HL-60/S4 (cell line): ENCODE results near the gene MLIP.
"Not testable (repeated sequence)": the region's sequence is repeated elsewhere in the genome, so short reads cannot be mapped to it uniquely, and the experiment has no call there.

Experiments
- in situ Hi-C: fragments of 300-500 bp; cut with MboI; formaldehyde crosslinking; loops from 2 replicates; pipeline ENCODE4 v1.14.3; 2022; ENCODE audit warnings: low sequenced_read_pairs

Gene MLIP

DNA sequence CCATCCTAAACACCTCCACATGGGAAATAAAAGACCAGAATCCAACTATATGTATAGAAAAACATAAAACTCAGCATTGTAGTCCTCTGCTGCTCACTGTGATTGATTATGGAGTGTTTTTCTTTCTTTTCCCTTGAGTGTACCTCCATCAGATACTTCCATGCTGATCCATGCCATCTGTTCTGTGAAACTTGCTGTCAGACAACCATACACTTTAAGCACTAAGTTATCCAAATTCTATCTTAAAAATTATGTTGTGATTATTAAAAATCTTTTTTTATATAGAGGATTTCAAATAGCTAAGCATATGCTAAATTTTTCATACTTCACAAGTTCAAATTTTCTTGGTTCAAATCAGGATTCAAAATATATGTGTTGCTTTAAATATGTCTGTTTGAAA is 105.1 kb downstream of the MLIP start:
- in situ Hi-C loops: no loop called here

DNA sequence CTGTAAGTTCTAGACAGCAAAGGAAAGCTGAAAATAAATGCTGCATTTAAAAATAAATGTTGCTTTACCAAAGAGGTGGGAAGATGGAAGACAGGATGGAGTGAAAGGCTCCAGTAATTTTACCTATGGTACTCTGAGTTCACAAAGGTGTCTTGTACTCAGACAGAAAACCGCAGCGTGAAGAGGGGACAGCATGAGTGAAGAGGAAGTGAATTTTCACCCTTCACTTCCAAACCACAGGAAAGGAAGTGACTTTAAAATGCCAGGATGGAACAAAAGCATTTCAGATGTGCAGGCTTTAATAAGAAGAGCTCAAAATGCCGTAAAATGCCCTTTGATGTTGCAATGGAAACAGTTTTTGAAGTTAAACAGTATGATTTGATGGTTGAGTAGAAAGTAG is 105.8 kb downstream of the MLIP start:
- in situ Hi-C loops: no loop called here

DNA sequence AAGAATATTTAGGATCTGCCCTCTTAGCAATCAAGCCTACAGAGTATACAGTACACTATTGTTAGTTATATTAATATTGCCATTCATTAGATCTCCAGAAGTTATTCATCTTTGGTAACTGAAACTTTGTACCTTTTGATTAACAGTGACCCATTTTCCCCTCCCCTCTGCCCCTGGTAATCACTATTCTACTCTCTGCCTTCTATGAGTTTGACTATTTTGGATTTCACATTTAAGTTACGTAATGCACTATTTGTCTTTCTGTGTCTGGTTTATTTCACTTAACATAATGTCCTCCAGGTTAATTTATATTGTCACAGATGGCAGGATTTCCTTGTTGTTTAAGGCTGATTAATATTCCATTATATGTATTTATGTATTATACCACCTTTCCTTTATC is 111.0 kb downstream of the MLIP start:
- in situ Hi-C loops: no loop called here

DNA sequence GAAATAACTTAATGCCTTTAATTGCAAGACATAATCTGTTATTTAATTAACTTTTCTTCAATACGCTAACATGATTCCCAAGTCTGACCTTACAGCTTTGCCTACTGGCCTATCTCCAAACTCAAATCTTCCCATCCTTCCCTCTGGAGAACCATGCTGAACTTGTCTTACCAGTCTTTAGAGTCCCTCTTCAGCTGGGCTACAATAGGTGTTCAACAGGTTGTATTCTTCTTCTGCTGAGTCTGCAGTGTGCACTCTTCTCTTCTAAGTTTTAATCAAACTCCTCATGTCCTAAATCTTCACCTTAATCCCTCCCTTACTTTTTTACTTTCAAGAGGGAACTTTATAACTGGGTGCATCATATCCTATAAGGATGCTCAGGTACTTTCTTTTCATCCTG is 121.5 kb downstream of the MLIP start:
- in situ Hi-C loops: no loop called here

DNA sequence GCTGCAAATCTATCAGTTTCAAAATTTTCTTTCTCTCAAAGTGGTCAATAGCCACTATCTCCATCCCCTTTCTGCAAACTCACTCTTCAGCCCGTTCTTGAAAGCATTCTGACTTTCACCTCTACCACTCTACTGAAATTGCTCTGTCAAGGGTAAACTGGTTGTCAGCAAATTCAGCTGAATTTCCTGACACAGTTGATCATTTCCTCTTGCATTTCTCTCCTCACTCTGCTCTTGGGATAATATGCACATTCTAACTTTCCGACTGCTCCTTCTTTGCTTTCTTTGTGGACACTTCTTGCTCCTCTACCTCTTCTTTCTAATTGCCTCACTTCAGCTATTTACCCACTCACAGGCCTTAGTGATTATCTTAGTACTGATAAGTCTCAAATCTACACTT is 123.3 kb downstream of the MLIP start:
- in situ Hi-C loops: no loop called here

DNA sequence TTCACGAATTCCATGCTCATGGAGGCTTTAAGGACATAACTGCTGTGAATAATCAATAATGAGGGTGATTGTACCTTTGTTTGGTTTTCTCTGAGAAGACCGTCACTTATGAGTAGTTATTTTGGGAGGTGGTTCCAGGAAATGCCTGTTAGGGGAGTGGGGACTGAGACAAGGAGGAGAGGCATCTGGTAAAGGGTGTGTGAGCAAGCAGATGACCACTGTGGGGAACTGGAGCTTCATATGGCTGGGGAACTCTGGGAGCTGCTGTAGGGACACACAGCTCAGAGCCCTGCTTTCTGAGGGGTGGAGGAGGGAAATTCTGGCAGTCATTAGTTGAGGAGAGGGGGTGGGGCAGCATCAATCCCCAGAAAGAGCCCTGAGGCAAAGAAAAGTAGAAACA is 125.7 kb downstream of the MLIP start:
- in situ Hi-C loops: no loop called here

DNA sequence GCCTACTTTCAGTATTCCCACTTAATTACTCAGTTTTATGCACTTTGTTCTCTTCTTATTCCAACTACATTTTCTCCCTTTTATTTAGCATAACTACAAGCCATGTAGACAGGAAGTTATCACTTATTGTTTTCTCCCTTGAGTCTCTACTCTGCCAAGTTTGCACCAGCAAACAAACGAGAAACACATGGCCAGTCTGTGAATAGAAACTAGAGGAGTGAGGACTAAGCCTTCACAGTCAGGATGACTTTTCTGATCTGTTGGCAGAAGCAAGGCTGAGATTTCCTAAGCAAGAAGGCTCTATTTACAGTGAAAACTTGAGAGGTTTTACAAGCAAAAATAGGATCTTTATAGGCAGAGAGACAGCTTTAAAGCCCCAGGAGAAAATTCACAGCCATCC is 127.2 kb downstream of the MLIP start:
- in situ Hi-C loops: no loop called here

DNA sequence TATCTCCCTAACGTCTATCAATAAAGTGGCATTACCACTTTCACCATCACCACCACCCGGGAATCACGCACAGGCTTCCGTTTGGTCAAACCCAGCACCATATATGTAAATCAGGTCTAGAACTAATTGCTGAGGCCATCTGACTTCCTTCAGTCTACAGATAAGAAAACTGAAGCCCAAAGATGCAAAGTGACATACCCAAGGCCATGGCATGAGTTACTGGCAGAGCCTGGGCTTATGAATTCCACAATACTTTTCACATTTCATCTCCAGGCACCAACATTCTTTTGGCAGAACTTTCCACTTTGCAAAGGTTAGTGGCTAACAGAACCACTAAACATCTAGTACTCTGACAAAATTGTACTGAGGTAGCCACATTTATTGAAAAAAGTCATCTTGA is 132.5 kb downstream of the MLIP start:
- in situ Hi-C loops: no loop called here

DNA sequence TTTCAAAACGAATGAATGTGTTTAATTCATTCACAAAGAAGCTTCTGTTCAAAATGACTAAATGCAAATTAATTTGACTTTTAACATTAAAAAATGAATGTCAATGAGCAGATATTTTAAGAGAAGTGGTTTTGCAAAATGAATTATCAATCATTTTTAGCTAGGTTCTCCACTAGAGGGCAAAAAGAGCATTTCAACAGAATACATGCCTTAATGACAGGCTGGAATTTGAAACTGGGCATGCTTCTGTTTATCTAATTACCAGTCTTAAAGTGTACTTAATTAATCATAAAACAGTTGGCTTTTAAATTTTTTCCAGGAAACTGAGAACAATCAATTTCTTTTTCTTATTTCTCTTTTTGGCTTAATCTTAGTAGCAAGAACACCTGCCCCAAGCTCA is 133.2 kb downstream of the MLIP start:
- in situ Hi-C loops: no loop called here

DNA sequence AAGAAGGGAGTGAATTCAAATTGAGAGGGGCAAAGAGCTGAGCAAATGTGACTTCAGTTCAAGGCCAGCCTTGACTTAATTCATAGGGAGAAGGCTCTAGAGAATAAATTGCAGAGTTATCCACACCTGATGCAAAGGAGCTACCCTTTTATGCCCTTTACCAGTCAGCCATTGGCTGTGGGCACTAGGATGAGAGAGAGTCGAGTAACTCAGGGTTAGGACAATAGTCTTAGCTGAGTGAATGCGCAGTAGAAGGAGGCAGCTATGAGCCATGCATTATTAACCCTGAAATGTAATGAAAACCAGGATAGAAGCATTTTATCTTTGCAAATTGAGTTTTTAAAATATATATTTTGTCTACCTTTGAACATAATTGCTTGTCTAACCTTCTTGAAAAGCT is 134.0 kb downstream of the MLIP start:
- in situ Hi-C loops: no loop called here

DNA sequence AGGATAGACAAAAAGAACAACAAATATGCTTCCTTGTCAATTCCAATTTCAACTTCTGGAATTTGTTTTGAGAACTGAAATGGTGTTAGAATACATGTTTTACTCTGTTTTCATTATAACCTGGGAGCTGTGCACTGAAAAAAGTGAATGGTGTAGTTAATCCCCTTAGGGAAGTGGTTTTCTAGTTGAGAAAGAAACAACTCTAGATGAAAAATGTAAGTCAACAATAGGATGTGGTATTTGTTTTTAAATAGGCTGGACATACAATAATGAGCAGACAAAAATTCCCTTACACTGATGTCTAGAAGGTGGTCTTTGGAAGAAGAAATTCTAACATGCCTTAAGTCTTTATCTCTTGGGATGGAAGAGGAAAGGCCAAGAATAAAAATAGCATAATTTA is 137.1 kb downstream of the MLIP start:
- in situ Hi-C loops: no loop called here

DNA sequence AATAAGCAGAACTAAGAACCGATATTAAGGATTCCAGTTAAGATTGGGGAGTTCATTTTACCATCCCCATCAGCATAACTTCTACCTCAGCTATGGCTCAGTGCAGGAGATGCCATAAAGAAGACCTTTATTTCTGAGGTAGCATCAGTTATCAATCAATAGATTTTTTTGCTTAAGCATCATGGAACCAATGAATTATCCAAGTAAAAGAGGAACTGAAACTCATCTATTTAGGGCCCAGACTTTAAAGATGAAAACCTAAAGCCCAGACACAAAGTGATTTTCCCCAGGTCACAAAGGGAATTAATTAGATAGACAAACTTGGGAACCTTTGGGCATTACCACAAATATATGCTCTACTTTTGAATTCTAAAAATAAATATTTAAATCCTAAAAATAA is 137.8 kb downstream of the MLIP start:
- in situ Hi-C loops: no loop called here

DNA sequence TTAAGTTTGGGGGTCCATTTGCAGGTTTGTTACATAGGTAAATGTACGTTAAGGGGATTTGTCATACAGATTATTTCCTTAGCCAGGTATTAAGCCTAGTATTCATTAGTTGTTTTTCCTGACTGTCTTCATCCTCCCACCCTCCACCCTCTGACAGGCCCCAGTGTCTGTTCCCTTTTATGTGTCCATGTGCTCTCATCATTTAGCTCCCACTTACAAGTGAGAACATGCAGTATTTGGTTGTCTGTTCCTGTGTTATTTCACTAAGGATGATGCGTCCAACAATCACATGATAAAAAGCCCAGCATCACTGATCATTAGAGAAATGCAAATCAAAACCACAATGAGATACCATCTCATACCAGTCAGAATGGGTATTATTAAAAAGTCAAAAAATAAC is 138.6 kb downstream of the MLIP start:
- in situ Hi-C loops: not testable (repeated sequence)

DNA sequence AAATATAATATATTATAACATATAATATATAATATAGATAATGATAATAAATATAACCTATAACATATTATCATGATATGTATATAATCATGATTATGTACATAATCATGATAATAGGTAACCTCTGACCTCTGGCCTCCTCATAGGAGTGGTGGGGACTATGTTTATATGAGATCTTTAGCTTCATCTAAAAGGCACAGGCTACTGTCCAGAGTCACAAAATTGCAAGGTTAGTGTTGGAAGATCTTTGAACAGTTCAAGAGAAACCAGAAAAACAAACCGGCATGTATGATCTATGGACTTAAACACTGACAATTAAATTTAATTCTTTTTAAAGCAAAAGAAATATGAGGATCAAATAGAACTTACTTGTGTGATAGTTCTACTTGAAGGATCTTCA is 141.3 kb downstream of the MLIP start:
- in situ Hi-C loops: no loop called here

DNA sequence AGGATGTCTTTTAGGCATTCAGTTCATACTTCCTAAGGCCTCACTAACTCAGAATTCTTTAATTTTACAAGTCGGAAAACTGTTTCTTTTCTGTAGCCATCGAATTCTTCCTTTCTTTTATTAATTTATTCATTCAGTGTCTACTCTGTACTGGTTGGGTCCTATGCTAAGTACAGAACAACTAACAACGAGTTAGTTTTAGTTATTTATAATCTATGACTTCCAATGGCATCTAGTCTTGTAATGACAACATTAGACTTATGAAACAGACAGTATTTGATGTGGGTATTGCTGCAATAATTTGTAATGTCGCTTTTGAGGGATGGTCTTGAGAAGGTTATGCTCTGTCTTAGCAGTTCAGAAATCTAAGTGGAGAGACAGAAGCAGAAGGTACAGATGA is 141.7 kb downstream of the MLIP start:
- in situ Hi-C loops: no loop called here

DNA sequence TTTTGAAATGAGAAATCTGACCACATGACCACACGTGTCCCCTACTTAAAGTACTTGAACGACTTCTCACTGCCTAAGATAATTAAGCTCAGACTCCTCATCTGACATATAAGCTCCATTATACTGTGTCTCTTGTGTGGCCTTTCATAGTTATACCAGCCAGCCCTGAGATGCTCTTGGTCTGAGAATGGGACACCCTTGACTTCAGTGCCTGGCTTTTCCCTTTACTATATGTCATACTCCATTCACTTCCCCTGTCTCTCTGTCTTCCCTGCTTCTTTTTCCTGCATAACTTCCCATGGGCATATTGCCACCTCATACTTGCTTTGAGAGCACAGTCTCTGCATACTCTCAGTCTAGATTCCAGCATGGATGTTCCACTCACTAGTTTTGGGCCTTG is 143.6 kb downstream of the MLIP start:
- in situ Hi-C loops: no loop called here

DNA sequence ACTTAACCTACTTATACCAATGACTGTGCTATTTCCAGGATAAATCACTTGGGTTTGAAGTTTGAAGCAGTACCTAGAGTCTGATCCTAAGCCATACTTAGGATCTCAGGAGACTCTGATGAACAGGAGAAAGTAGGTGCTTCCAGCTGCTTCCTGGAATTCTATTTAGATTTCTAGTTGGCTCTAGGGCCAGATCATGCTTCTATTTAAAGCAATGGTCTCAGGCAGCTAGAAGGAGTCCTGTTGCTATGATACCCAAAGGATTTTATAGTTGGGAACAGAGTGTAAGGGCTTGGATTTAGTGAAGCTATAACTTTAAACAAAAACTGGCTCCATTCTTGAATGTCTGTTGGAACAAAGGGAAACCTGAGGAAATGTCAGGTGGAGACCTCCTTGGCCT is 144.6 kb downstream of the MLIP start:
- in situ Hi-C loops: no loop called here

DNA sequence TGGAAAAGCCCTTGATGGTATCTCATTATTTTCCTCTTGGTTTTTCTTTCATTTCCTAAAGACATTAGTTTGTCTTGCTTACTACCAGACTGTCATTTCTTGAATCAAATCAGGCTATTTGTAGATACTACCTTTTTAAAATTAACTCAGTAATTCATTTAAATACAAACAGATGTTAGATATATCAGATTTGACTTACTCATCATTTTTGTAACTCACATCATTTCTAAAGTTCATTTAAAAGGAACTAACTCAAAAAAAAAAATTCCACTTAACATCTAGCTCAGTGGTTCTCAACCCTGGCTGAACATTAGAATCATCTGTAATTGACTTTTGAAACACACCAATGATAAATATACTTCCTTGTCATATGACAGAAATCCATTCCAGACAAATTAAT is 148.8 kb downstream of the MLIP start:
- in situ Hi-C loops: no loop called here

DNA sequence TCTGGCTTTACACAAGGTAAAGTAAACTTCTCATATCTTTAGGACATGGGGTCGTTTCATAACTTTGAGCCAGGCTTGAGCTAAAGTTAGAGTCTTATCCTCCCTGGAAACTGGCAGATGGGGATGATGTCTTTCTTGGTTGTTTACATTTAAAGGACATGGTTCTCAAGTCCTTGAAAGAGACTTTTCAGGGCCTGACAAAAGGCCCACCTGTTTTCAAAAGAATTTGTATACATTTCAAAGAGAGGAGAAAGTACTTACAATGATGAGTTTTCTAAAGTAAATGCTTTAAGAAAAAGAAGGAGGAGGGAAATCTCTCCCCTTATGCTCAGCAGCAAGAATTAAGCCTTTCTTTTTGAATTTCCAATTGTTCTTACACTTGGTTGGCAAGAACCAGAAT is 151.3 kb downstream of the MLIP start:
- in situ Hi-C loops: no loop called here

DNA sequence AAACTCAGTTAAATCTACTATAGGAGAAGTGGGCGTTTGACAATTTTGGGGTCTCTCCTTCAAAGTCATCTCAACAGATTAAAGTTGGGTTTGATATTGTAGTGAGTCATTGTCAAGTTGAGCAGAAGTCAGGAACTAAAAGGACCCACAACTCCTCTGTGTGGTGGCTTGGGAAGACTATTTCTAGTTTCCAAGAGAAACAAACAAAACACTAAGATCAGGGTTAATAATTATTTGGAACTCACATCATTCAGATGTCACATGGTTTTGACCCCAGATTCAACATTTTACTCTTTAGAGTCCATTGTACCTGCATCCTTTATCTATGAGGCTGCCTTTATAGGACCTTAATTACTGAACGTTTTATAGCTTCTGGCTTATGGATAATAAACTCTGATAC is 151.7 kb downstream of the MLIP start:
- in situ Hi-C loops: no loop called here

DNA sequence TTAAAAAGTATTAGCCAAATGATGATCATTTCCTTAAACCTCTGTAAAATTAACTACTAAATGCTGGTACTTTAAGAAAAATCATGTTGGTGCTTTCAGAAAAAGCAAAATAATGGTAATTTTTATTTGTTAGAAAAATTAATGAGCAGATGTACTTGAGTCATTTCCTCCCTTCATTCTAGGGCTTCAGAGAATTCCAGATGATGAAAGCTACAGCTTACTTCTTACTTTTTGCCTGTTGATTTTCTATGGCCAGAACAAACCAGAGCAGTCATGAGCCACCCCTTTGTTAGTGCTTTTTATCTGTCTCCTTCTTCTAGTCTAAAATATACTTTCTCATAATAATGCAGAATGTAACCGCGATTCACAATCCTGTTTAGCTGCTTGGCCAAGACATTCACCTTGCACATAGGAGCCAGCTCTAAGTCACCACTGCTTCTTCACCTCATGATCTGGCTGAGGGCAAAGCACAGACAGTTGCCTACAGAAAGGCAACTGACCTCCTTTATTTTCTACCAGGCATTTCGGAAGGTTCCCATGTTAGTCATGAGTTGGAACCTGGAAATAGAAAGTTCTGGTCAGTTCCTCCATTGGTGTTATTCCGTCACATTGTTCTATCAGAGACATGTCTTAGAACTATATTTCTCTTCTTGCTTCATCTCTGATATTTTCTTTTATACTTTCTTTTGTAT is 153.5 kb downstream of the MLIP start:
- in situ Hi-C loops: no loop called here

DNA sequence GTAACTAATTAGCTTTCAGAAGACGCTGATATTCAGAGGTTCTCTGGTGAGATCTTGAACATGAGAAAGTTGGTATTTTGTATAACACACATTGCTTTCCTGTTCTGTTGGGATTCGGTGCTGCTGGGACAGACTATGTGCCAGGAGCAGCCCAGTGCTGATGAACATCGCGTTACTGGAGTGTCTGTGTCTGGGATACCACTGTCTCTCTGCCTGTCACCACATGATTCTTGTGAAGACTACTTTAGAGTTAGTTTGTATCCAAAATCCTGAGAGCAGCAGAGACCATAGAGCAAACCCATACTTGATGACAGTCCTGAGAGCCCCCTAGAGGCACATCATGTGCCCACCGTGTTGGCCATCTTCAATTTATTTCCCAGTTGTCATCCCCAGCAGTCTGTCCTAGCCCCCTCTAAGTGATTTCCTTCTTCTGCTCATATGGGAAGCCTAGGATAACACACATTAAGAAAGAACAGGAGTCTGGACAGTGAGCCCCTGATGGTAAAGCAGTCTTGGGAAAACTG is 155.2 kb downstream of the MLIP start:
- in situ Hi-C loops: no loop called here

DNA sequence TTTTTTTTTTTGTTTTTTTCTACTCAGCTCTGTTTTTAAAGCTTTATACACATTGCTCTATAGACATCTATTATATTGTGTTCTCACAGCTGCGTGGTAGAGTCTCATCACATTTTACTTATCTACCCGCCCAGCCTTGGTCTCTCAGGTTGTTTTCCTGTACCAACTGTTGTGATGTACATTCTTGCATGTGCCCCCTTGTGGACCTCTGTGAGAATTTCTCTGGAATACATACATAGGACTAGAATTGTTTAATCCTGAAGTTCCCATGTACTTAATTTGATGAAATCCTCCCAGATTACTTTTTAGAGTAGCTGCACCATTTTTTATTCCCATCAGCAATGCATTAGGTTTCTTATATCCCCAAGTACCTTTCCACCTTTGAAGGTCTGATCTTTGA is 156.6 kb downstream of the MLIP start:
- in situ Hi-C loops: no loop called here
